Raji (cell line): ENCODE results near the gene BRD7.

ENCODE experiments used
- POLR2A ChIP-seq: IDR thresholded peaks from 2 replicates; pipeline ENCODE4 v1.6.1; 2011; ENCODE audit warnings: low read depth, low read length, control low read depth; ENCODE audit not compliant: insufficient read depth

BRD7 gene

GRCh38 chr16:50308237-50308965 lies 60.4 kb downstream of the BRD7 start:
- no peak for TF ChIP-seq POLR2A

- TF ChIP-seq POLR2A: no peak
Measured at GRCh38 chr16:50306287-50306686, 62.5 kb downstream of the BRD7 start.

GRCh38 chr16:50305441-50306061 lies 63.2 kb downstream of the BRD7 start:
- no peak for TF ChIP-seq POLR2A

DNA sequence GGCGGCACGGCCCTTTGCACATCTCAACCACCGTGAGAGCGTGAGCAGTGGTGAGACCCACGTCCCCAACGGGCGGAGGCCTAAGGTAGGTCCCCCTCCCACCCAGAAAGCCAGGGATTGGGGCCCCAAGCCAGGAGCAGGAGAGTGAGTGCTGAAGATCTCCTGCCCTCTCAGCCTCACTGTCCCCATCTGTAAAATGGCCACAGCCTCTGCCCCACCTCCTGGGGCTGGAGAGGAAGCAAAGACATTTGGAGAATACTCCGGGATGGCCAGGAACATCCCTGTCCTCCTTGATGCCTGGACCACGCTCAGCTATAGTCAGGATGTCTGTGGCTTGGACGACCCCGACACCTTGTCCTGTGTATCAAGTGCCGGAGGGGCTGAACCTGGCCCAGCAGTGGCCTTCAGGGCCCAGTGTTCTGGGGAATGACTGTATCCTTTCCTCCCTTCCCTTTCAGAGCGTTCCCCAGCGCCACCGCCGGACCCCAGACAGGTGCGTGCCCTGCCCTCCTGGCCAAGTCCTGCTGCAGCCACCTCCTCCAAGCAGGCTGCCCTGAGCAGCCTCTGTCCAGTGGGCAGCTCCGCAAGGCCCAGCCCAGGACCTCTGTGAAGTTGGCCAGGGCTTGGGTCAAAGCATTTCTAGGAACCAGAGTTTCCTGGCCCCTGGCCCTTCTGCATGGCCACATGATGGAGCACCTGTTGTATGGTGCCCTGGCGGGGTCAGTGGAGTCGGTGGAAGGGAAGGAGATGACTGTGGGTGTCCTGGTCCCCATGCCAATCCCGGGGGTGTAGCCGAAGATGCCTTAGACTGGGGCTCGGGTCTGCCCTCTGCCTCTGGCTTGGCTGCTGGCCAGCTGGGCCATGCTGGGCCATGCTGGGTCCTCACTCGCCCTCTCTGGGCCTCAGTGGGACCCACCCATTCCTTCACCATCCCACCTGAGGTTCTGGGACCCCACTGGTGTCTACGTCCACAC lies 64.0 kb downstream of the BRD7 start:
- no peak for TF ChIP-seq POLR2A

- TF ChIP-seq POLR2A: no peak
Measured at GRCh38 chr16:50303605-50304466, 65.0 kb downstream of the BRD7 start.

DNA sequence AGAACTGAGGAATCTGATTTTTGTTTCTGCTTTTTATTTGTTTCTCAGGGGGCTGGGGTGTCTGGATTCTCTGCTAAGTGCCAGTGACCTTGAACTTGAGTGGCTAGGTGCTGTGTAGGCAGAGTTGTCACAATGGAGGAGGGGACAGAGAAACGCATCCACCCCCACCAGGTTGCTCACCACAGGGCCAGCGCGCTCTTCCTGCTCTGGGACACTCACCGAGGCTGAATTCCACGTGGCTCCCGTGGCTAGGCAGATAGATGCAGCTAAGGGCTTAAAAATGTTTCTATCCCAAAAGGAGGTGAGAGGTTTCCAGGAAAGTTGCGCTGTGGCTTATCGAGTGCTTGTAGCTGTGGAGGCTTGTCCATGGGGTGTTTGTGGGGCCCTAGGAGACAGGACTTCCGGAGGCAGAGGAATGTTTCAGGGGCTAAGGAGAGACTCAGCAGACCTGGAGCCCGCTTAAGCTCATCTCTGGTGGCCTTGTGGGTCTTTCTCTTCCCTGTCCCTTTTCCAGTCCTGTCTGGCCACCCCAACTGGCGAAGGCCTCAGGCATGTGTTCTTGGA lies 65.7 kb downstream of the BRD7 start:
- no peak for TF ChIP-seq POLR2A

DNA sequence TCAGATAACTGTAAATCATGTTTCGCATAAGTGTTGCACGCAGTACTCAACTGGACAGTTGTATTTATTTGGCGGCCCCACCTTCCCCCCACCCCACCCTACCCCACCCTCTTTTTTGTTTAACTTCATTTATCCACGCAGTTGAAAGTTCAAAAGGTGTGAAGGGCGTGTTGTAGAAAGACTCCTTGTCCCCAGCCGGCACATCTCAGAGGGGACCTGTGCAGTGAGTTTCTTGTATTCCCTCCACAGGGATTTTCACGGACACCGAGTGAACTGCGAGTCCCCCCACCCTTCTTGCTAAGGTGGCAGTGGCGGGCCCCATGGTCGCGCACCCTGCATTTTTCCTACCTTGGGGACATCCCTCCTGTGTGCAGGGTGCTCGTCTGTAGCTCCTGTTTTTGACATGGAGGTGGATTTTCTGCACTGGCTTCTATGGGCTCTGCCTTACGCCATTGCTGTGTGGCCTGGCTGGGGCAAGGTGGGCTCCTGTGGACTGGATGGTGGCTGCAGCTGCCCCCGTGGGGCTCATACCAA lies 66.2 kb downstream of the BRD7 start:
- no peak for TF ChIP-seq POLR2A

GRCh38 chr16:50301626-50302471 lies 66.9 kb downstream of the BRD7 start:
- TF ChIP-seq POLR2A: no peak

DNA sequence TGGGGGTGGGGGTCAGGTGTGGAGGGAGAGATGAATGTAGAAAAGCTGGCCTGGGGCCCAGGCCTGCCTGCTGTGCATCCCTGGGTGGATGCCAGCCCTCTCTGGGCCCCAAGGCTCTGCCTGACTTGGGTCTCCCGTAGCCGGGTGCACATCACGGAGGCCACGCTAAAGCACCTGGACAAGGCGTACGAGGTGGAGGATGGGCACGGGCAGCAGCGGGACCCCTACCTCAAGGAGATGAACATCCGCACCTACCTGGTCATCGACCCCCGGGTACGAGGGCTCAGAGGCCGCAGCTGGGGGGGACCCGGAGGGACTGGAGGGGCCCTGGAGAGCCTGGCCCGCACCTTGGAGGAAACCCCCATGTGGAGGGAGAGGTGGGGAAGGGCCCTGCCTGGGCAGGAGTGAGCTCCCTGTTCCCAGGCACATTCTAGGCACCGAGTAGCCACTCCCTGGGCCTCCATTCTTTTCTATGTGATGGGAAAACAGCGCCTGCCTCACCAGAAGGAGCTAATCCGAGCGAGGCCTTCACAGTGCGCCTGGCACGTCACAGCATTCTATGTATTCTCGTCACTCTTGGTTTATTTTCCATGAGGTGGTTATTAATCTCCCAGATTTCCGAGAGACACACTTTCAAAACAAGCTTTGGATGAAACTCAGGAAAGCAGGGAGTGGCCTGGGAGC lies 67.7 kb downstream of the BRD7 start:
- no peak for TF ChIP-seq POLR2A

- TF ChIP-seq POLR2A: no peak
Measured at GRCh38 chr16:50299508-50300105, 69.2 kb downstream of the BRD7 start.

- TF ChIP-seq POLR2A: no peak
Measured at GRCh38 chr16:50298591-50299507, 69.9 kb downstream of the BRD7 start.
